GM08714 (cell line): ENCODE results near the gene FHIT.

Experiments
- H3K4me3 ChIP-seq: fragments of 200-500 bp; sonication (Bioruptor generic); 2 replicates; pipeline ENCODE4 v1.5.1; 2014; ENCODE audit warnings: mild to moderate bottlenecking, low read length, inconsistent platforms
- ZNF274 ChIP-seq: IDR thresholded peaks from 2 replicates; pipeline ENCODE4 v1.6.1; 2012; ENCODE audit warnings: mild to moderate bottlenecking, low read depth, low read length

The FHIT gene

DNA sequence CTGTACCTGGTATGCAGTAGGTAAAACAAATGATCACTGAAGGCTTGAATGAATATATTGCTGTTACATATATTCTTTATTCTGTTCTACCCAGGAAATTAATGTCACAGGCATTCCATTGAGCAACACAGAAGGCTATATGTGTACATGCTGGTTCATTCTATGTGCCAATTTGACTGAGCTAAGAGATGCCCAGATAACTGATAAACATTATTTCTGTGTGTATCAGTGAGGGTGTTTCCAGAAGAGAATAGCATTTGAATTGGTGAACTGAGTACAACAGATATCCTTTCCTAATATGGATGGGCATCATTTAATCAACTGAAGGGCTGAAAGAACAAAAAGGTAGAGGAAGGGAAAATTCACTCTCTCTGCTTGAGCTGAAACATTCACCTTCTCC lies 886.8 kb downstream of the FHIT start:
- TF ChIP-seq ZNF274: no peak
- H3K4me3 ChIP-seq: no peak overlapping the region

DNA sequence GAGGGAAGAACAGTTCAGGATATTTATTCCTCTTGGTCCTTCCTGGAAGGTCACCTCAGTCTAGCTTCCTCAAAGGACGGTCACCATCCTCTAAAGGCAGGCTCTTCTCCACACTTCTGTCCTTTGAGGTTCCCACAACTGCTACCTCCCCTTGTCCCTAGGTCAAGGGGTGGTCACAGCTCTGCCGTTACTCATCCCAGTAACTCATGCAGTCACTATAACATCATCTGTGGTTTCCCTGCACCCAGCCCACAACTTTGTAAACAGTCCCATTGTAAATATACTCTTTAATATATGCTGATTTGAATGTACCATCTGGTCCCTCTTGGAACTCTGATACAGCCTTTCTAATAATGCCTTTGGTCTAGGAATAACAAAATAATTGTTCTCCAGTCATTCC lies 887.4 kb downstream of the FHIT start:
- no peak overlapping the region for H3K4me3 ChIP-seq
- TF ChIP-seq ZNF274: no peak

DNA sequence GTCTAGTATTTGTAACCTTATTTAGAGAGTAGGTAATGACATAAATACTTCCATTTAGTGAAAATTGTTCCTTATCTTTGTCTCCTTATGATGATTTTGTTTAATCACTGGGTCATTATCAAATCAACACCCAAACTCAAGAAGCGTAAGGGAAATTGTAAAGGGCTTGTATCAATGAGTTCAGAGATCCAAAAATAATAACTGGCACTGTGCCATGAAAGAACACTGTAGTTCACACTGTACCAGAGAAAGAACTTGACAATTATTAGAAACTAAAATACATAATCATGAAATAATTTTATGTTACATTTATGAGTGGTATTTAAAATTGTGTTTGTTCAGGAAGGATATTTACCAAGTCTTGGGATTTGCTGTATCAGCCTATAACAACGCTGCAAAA lies 895.4 kb downstream of the FHIT start:
- no peak overlapping the region for H3K4me3 ChIP-seq
- TF ChIP-seq ZNF274: no peak

DNA sequence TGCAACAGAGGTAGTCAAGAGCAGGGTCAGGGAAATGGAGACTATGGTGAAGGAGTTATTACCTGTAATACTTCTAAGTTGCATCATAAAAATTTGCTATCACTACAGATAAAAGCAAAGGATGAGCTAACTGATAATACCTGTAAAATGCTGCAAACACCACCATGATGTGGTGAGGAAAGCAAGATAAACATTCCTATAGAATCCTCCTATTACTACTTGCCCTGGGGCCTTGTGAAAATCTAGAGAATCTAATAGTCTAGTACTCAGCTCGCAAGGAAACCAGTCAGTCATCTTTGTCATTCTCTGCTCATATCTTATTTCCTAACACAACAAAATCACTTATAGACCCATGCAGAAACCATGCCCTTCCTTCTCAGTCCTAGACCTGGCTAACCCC lies 899.8 kb downstream of the FHIT start:
- no peak for TF ChIP-seq ZNF274
- H3K4me3 ChIP-seq: no peak overlapping the region

DNA sequence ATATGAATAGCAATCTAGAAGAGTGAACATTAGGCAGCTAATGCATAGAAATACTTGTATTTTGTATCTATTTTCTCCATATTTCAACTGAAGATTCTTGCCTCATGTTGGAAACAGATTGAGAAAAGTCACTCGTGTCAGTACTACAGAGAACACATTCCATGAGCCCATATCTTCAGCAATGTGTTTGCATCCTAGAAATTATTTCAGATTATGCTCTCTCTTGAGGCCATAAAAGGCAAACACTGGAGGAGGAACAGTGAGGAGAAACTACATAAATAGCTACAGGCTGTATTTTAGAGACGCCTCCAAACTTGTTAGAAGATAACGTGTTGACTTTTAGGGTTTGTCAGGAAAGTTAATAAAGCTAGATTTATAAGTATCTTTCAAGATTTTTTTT lies 906.9 kb downstream of the FHIT start:
- no peak for TF ChIP-seq ZNF274
- H3K4me3 ChIP-seq: no peak overlapping the region

DNA sequence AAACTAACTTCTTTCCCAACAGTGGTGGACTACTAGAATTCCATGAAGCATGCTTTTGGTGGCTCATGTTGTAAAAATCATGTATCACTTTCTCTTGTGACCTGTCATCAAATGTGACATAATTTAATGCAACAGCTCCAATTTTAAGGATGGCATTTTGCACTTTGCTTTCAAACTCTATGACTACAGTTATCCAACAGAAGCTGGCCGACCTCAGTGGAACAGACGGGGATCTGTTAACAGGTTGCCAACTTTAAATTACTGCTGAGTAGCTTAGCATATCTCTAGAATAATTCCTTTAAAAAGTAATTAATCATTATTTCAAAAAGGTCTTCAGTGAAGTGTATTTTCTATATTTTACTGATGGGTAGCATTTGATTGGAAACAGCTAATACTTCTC lies 907.4 kb downstream of the FHIT start:
- H3K4me3 ChIP-seq: no peak overlapping the region
- no peak for TF ChIP-seq ZNF274

DNA sequence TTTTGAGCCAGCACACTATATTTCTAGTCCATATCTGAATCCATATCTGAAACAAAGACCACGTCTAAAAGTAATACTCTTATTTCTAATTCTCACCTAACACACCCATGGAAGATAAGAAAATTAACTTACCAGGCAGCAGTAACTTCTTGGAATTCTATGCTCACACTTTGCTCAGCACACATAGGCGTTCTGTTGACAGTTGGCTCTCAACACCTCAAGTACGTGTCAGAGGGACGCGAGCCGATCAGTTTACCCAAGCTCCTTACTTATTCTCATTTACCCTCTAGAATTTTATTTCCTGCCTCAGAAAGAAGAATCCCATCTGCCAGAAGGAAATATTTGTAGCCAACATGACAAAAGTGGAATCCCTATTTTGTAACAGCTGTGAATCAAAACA lies 911.9 kb downstream of the FHIT start:
- no peak for TF ChIP-seq ZNF274
- no peak overlapping the region for H3K4me3 ChIP-seq

DNA sequence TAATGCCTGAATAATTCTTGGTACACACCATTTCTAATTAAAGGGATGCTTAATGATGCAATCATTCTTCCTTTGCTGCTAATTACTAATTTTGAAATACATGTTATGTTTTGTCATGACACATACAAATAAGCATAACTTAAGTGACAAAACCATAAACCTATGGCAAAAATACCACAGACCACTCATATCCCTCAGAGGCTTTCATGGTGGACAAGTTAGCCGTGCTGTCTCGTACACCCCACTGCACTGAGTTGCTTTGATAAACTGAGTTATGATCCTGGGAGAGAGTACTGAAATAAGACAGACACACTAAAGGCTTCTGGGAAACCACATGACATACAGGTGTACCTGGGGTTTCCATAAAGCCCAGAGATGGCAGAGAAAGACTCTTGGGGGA lies 913.8 kb downstream of the FHIT start:
- TF ChIP-seq ZNF274: no peak

DNA sequence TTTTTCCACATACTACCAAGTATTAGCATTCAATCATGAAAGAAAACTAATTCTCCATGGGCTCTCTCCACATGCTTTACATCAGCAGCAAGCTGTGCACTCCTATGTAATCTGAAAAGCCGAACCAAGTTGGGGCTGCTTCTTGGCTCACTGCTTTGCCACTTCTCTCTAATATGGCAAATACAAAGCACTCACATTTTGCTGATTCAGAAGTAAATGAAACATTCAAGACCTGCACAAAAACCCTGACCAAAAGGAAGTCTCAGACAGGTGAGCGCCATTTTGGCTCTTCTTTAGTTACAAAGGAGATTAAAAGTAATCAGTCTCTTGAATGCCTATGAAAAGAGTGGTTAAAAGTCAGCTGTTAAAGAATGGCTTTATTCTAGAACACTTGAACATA lies 915.2 kb downstream of the FHIT start:
- no peak for TF ChIP-seq ZNF274
- H3K4me3 ChIP-seq: no peak overlapping the region

More for the DNA sequence above, 913.8 kb downstream of the FHIT start:
- no peak overlapping the region for H3K4me3 ChIP-seq

DNA sequence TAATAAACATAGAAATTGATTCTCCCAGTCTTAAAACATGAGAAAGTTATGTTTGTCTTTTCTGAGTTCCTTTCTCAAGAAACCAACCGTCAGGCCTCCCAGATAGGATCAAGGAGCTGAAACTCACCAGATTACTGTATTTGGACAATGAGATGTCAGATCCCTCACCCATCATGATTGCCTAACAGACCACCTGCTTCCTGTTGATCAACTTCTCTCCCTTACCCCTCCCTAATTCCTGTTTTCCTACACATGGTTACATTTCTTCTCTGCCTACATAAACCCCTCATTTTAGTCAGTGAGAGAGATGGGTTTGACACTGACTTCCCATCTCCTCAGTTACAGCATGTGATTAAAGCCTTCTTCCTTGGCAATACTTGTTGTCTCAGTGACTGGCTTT lies 917.5 kb downstream of the FHIT start:
- no peak overlapping the region for H3K4me3 ChIP-seq
- TF ChIP-seq ZNF274: no peak

DNA sequence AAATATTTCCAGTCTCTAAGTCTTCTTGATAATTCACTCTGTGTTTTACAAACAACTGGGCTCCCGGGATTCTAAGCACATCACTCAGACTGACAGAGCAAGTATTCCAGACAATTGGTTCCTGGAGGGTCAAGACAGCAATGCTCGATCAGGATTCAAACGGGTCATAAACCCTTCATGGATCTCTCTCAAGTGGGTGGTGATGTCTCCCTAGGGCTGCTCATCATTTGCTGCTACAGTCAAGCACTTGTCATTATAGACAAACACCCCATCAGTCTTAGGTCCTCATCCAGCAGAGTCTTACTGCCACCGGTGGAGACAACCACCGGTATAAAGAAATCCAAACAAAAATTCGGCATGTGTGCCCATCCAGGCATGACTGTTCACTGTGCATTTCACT lies 921.1 kb downstream of the FHIT start:
- no peak overlapping the region for H3K4me3 ChIP-seq
- TF ChIP-seq ZNF274: no peak

DNA sequence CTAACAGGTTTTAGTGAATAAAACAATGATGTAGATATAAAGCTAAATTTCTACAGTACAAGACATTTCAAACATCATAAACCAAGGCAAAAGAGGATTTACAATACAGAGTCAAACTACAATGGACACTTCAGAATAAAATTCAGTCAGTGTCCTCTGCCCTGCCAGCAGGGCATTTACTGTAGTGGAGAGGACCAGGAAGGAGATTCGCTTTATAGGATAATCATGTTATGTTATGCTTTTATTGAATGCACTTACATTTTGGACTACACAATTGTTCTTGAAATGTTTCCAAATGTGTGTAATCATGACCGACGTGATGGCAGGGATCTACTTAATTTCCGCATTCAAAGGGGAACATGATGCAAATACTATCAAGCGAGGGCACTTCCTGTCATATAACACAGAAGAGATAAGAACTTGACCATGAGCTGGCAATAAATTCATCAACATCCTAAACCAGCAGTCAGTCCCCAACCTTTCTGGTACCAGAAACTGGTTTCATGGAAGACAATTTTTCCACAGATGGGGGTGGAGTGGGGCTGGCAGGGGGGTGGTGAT lies 925.6 kb downstream of the FHIT start:
- TF ChIP-seq ZNF274: no peak
- no peak overlapping the region for H3K4me3 ChIP-seq

DNA sequence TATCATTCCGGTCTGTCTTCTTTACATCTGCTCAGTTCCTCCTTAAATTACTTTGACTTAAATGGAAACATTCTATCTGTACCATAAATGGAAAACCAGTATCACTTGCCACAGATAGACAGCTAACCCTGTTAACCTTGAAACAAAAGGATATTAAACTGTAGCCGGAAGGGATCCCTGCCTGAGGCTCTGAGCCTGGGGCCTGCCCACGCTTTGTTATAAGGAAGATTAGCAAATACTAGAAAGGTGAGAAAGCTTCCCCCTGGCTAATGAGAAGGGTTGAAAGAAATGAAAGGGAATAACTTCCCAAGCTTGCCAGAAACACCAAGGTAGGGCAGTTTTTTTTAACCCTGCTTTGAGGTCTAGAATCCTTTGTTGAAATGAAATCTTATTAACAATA lies 927.6 kb downstream of the FHIT start:
- H3K4me3 ChIP-seq: no peak overlapping the region
- no peak for TF ChIP-seq ZNF274

DNA sequence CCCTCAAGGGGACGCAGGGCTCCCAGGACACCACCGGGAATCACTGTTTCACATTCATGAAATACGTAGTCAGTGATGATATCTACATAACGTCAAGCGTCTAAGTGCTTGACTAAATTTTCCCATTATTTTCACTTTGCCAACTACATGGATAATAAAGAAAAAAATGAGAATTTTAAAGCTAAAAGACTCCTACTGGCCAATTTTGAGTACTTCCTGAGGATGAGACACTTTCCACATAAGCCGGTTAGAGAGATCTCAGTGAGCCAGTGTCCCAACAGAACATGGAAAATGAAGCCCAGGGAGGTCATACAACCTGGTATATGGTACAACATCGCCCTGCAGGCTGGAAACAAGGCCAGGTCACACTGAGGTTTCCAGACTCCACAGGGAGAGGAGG lies 928.1 kb downstream of the FHIT start:
- no peak for TF ChIP-seq ZNF274
- H3K4me3 ChIP-seq: no peak overlapping the region

DNA sequence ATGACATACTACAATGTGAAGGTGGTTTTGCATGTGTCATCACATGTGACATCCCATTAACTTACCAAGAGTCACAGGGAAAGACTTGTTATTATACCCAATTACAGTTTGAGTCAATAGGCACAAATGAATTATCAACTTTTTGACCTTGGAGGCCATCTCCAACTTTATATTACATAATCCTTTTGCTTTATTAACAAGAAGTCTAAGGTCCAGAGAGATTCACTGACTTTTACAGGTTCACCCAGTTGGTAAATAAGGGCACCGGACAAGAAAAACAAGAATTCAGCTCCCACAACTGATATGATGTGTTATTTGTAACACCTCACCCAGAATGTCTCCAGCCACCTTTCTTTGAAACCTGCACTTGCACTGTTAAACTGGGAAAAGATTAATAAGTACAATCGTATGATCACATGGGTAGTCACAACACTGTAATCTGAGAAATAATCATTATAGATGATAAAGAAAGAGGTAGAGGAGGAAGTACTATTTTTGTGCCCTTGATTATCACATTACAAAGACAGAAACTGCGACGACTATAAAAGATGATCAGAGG lies 928.9 kb downstream of the FHIT start:
- no peak overlapping the region for H3K4me3 ChIP-seq
- no peak for TF ChIP-seq ZNF274

DNA sequence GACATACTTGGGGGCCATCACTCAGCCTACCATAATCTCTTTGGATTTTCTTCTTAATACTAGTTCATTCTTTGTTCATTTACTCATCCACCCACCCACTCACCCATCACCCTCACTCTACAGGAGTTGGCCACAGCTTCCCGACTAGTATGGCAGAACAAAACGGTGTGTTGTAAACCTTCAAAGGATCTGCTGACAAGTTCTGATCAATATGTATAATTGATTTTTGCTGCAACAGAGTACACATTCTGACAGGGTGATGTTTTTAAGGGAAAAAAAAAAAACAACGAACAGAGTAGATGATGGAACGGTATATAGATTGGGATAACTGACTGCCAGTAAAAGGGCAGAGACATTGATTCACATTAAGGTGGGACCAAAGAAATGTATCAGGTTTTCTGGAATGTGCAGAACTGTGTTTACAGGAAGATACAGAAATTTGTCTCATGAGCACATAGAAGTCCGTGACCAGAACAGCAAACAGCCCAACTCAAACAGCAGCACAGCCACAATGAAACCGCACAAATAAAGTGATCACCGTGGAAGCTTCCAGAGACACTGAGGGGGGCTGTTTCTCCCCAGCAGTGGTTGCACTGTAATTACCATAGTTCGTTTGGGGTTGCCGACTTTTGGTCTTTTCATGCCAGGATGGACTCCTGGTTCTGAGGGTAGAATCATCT lies 931.9 kb downstream of the FHIT start:
- no peak overlapping the region for H3K4me3 ChIP-seq
- TF ChIP-seq ZNF274: no peak
